ENCODE measurements around the gene TRIM34. TPM values are rescaled to one million over a fixed set of nuclear protein-coding genes. Genes with fewer than 3 reads are reported as not detected.

The TRIM34 gene
- total and polyA plus RNA-seq, 2 of the 4 experiments (the other 2 are of a cell fraction), result 6.1 to 8.6 TPM

GRCh38 chr11:5596607-5597201 is 28.1 kb upstream of the TRIM34 start, which contains the start of gene TRIM6:
Gene TRIM6, plus strand, starts transcription at chr11:5596637. Its CDS starts 261 bp downstream, at chr11:5596898.
- Histone ChIP-seq H3K27me3 (ENCODE audit: control insufficient read depth, insufficient read depth, low read length) (no peaks in the 10 kb centered on the region), H3K9me1 (ENCODE audit: insufficient read depth, low read length) (peaks cover 1% of the 10 kb centered on the region; the same call in 1 of the 2 replicates), H4K91ac (ENCODE audit: insufficient read depth, low read depth, low read length) (peak within 1 kb of the TSS; percentile 40), H2AK5ac (ENCODE audit: low read depth, low read length) (peak within 1 kb of the TSS; percentile 35; the same call in 1 of the 2 replicates), H3K79me1 (ENCODE audit: low read depth in 1 of 2, low read length in 2 of 2) (peaks cover 4 to 22% of the 10 kb centered on the region in 2 experiments; a peak in 3 of 4 replicates), H3K56ac (ENCODE audit: extremely low read depth, insufficient read depth, low read length) (peak within 1 kb of the TSS; percentile 63; the same call in 1 of the 2 replicates), H4K20me1 (ENCODE audit: insufficient read depth, low read length) (no peaks in the 10 kb centered on the region), H2BK15ac (ENCODE audit: low read depth, low read length) (peak within 1 kb of the TSS; percentile 67; the same call in 1 of the 3 replicates), H2AK9ac (replicated peaks; ENCODE audit: low read depth, low read length, poor library complexity) (peak within 1 kb of the TSS; percentile 13), H3K23ac (ENCODE audit: low read depth, low read length) (peak within 1 kb of the TSS; percentile 92), H3K9ac (ENCODE audit: low read depth, low read length) (peak within 1 kb of the TSS; percentile 58), H3K9me3 (ENCODE audit: control insufficient read depth, insufficient read depth, low read length) (no peaks in the 10 kb centered on the region), H3K18ac (ENCODE audit: low read depth, low read length) (peak within 1 kb of the TSS; percentile 61), H3K4ac (ENCODE audit: low read depth, low read length) (peak within 1 kb of the TSS; percentile 73), H2BK120ac (ENCODE audit: low read depth, low read length) (peak within 1 kb of the TSS; percentile 73), H3K4me2 (ENCODE audit: low read depth, low read length) (peak within 1 kb of the TSS; percentile 99), H3K14ac (replicated peaks; ENCODE audit: low read depth, low read length) (peak within 1 kb of the TSS; percentile 30), H3K27ac (ENCODE audit: insufficient read depth, low read length) (peak within 1 kb of the TSS; percentile 31), H3K4me1 (ENCODE audit: control insufficient read depth, insufficient read depth, low read length) (peaks cover 8% of the 10 kb centered on the region), H3K4me3 (ENCODE audit: insufficient read depth, low read depth, low read length) (peak within 1 kb of the TSS; percentile 49), H4K5ac (ENCODE audit: low read depth, low read length) (peak within 1 kb of the TSS; percentile 47), H2BK5ac (ENCODE audit: low read depth, low read length, poor library complexity, severe bottlenecking) (peak within 1 kb of the TSS; percentile 1), H4K8ac (ENCODE audit: low read depth in 2 of 2, low read length in 2 of 2) (peak within 1 kb of the TSS; percentile 62 to 83; a peak in 3 of 4 replicates), H3K36me3 (ENCODE audit: control insufficient read depth, insufficient read depth, low read length) (no peaks in the 10 kb centered on the region), H2BK20ac (ENCODE audit: low read depth, low read length) (peak within 1 kb of the TSS; percentile 42), H2AFZ (replicated peaks; ENCODE audit: low read length, poor library complexity) (peak within 1 kb of the TSS; percentile 69)
- in situ Hi-C loops (cut with MboI; ENCODE audit: low sequenced_read_pairs) (no loop called here), intact Hi-C loops (cut with micrococcal nuclease) (loop anchor here (10.0 kb wide), 1 partner anchor 1872 kb away; no protein-coding TSS in a partner anchor), dilution Hi-C loops (cut with HindIII; ENCODE audit: low sequenced_read_pairs, unreplicated experiment) (no loop called here)
- no TSS peak for BruUV-seq (replicated peaks)
- ChIA-PET CTCF (interaction anchor here (1.1 kb wide), 1 partner anchor 93 kb away, joined by 3 read pairs; the partner anchor contains the start of gene TRIM22), POLR2A (ENCODE audit: unreplicated experiment) (no interaction called here)
- 20% methylated on average over 1 of the region's 20 CpGs; no CpG with 5 or more reads in 1 of the 2 experiments for WGBS, 2 experiments (ENCODE audit: extremely low coverage in 2 of 2, insufficient read length in 1 of 2)
- DNase-seq, result peak; percentile 35
- ATAC-seq (ENCODE audit: low read depth), result peak; percentile 66
- TF ChIP-seq FOS (IDR thresholded peaks at IDR 0.05; ENCODE audit: low read depth, low read length) (no peak), CHD1 (IDR thresholded peaks at IDR 0.05; ENCODE audit: low read depth, low read length) (no peak), MAZ (IDR thresholded peaks at IDR 0.05; ENCODE audit: borderline replicate concordance, low read depth, low read length) (no peak), CEBPB (IDR thresholded peaks at IDR 0.05; ENCODE audit: low read depth, low read length) (no peak), RFX5 (IDR thresholded peaks at IDR 0.05; ENCODE audit: low read depth, low read length) (no peak), MXI1 (IDR thresholded peaks at IDR 0.05; ENCODE audit: borderline replicate concordance, low read depth, low read length) (no peak), MAFK (IDR thresholded peaks at IDR 0.05; ENCODE audit: low read depth, low read length) (no peak), ELK1 (IDR thresholded peaks at IDR 0.05; ENCODE audit: borderline replicate concordance, low read depth, low read length) (no peak), USF2 (IDR thresholded peaks at IDR 0.05; ENCODE audit: low read depth, low read length) (no peak), SMC3 (IDR thresholded peaks at IDR 0.05; ENCODE audit: low read depth, low read length) (no peak), RAD21 (IDR thresholded peaks at IDR 0.05; ENCODE audit: low read length) (no peak), BHLHE40 (IDR thresholded peaks at IDR 0.05; ENCODE audit: low read depth, low read length) (no peak), NFE2L2 (IDR thresholded peaks at IDR 0.05; ENCODE audit: low read depth, low read length) (no peak), POLR2A (IDR thresholded peaks at IDR 0.05; ENCODE audit: low read depth, low read length) (no peak), RCOR1 (IDR thresholded peaks at IDR 0.05; ENCODE audit: insufficient replicate concordance, low read length) (no peak)
